Fibroblast of lung (primary cell): ENCODE measurements around the gene TCP1. TPM values are rescaled to one million over a fixed set of nuclear protein-coding genes. Genes with fewer than 3 reads are reported as not detected.

Source experiments
- DNase-seq, 2 donors: peaks; one replicate each; pipeline versions ENCODE4 v3.0.0 to v3.0.0-alpha.2; 2010; ENCODE audit warnings: low read depth in 2 of 2
- H2AFZ ChIP-seq: 2 replicates; pipeline ENCODE4 v1.5.1; 2012; ENCODE audit warnings: low read length, control low read depth, inconsistent platforms
- H3K27ac ChIP-seq: 2 replicates; pipeline ENCODE4 v1.5.1; 2011; ENCODE audit warnings: low read length, control low read depth; ENCODE audit not compliant: insufficient read depth
- H3K27me3 ChIP-seq: 2 replicates; pipeline ENCODE4 v1.5.1; 2011; ENCODE audit warnings: mild to moderate bottlenecking, low read length; ENCODE audit not compliant: control insufficient read depth, insufficient read depth
- H3K36me3 ChIP-seq: 2 replicates; pipeline ENCODE4 v1.5.1; 2011; ENCODE audit warnings: low read length; ENCODE audit not compliant: control insufficient read depth, insufficient read depth
- H3K4me1 ChIP-seq: 2 replicates; pipeline ENCODE4 v1.5.1; 2011; ENCODE audit warnings: low read length; ENCODE audit not compliant: control insufficient read depth, insufficient read depth; ENCODE audit errors: extremely low read depth
- H3K4me2 ChIP-seq: 2 replicates; pipeline ENCODE4 v1.5.1; 2011; ENCODE audit warnings: low read length, control low read depth; ENCODE audit not compliant: insufficient read depth; ENCODE audit errors: extremely low read depth
- H3K4me3 ChIP-seq, 4 experiments: fragments of 200-600 bp in 1 of 4; sonication (generic) in 1 of 4; replicated peaks in 1 of 4; 2 replicates each; pipeline ENCODE4 v1.5.1; 2011 to 2016; ENCODE audit warnings: low read length in 4 of 4, low read depth in 3 of 4, mild to moderate bottlenecking in 3 of 4, control low read depth in 2 of 4, inconsistent platforms in 1 of 4, mixed read lengths in 1 of 4; ENCODE audit not compliant: insufficient read depth in 1 of 4; ENCODE audit errors: control extremely low read depth in 1 of 4
- H3K79me2 ChIP-seq: 2 replicates; pipeline ENCODE4 v1.5.1; 2012; ENCODE audit warnings: mild to moderate bottlenecking, low read length, inconsistent platforms; ENCODE audit not compliant: control insufficient read depth, insufficient read depth
- H3K9ac ChIP-seq: 2 replicates; pipeline ENCODE4 v1.5.1; 2011; ENCODE audit warnings: mild to moderate bottlenecking, low read length, control low read depth; ENCODE audit not compliant: insufficient read depth
- H3K9me3 ChIP-seq: 2 replicates; pipeline ENCODE4 v1.5.1; 2012; ENCODE audit warnings: low read depth, low read length; ENCODE audit not compliant: control insufficient read depth, insufficient read depth
- H4K20me1 ChIP-seq: 2 replicates; pipeline ENCODE4 v1.5.1; 2011; ENCODE audit warnings: low read length; ENCODE audit not compliant: control insufficient read depth, insufficient read depth; ENCODE audit errors: extremely low read depth
- CTCF ChIP-seq, 2 donors: IDR thresholded peaks in 1 of 2; conservative IDR thresholded peaks in 1 of 2; 1 replicate in 1 of 2; 2 replicates in 1 of 2; pipeline ENCODE4 v1.5.1; 2011 to 2012; ENCODE audit warnings: low read length in 2 of 2, control low read depth in 1 of 2, inconsistent platforms in 1 of 2, low read depth in 1 of 2, mild to moderate bottlenecking in 1 of 2
- EZH2 ChIP-seq: IDR thresholded peaks from 2 replicates; pipeline ENCODE4 v1.5.1; 2012; ENCODE audit warnings: low read length, control low read depth, mild to moderate bottlenecking; ENCODE audit errors: missing control alignments
- polyA plus RNA-seq, 2 donors: library from polyadenylated mRNA; depleted of rRNA in 1 of 2; stranded (reverse) in 1 of 2; unstranded in 1 of 2; fragments of >200 nt; gene quantifications; 2 replicates each; pipeline ENCODE4 v1.2.1, GENCODE V29; 2011 to 2012; ENCODE audit warnings: missing spikeins in 1 of 2
- total RNA-seq: library from RNA; depleted of rRNA; stranded (reverse); fragments of >200 nt; gene quantifications from 2 replicates; pipeline ENCODE4 v1.2.1, GENCODE V29; 2014

The TCP1 gene
- total and polyA plus RNA-seq, 2 donors (not counting 1 experiment from before 2014, with no cell fraction given): 142 to 231 TPM

- Histone ChIP-seq H3K4me2 (no peak overlapping the region), H3K27me3 (no peaks in the 10 kb centered on the region), H3K9ac (no peak overlapping the region), H3K36me3 (peaks cover 5% of the 10 kb centered on the region), H3K27ac (no peak overlapping the region), H3K9me3 (no peaks in the 10 kb centered on the region), H3K79me2 (peaks cover 8% of the 10 kb centered on the region), H2AFZ (no peak overlapping the region), H3K4me3 (no peak overlapping the region), H4K20me1 (no peaks in the 10 kb centered on the region), H3K4me1 (peaks cover 7% of the 10 kb centered on the region)
- no peak for DNase-seq
- no peak for TF ChIP-seq EZH2
- TF ChIP-seq CTCF (conservative IDR thresholded peaks at IDR 0.05 in 1 of 2, IDR thresholded peaks at IDR 0.05 in 1 of 2; ENCODE audit: low read depth in 1 of 2, low read length in 2 of 2): no peak
These were observed 22.5 kb downstream of the TCP1 start for GRCh38 chr6:159766906-159767305.

- Histone ChIP-seq H3K4me3 (peak overlapping the region; percentile 52 to 83 (median 72)), H3K4me1 (peaks cover 24% of the 10 kb centered on the region), H3K9ac (peak overlapping the region; percentile 90), H3K9me3 (no peaks in the 10 kb centered on the region), H3K27me3 (no peaks in the 10 kb centered on the region), H2AFZ (peak overlapping the region; percentile 4), H3K4me2 (peak overlapping the region; percentile 77), H3K79me2 (peaks cover 8% of the 10 kb centered on the region), H3K27ac (peak overlapping the region; percentile 91), H4K20me1 (no peaks in the 10 kb centered on the region), H3K36me3 (peaks cover 6% of the 10 kb centered on the region)
- TF ChIP-seq EZH2 (no peak), CTCF (conservative IDR thresholded peaks at IDR 0.05 in 1 of 2, IDR thresholded peaks at IDR 0.05 in 1 of 2; ENCODE audit: low read depth in 1 of 2, low read length in 2 of 2) (no peak)
- DNase-seq: peak in 1 of 2 donors; percentile 3
These were observed 26.6 kb downstream of the TCP1 start for GRCh38 chr6:159762681-159763293.

GRCh38 chr6:159761873-159762680 is 27.3 kb downstream of the TCP1 start, which contains the start of gene ACAT2:
TSS of gene ACAT2 (plus strand) at chr6:159762045. CDS start at chr6:159762088, 43 bp downstream.
- no peaks in the 10 kb centered on the region for H3K9me3 ChIP-seq
- DNase-seq: peak; percentile 94
- H3K79me2 ChIP-seq: peaks cover 8% of the 10 kb centered on the region
- peak within 1 kb of the TSS; percentile 90 for H3K4me2 ChIP-seq
- H4K20me1 ChIP-seq: no peaks in the 10 kb centered on the region
- peak within 1 kb of the TSS; percentile 86 for H2AFZ ChIP-seq
- H3K27me3 ChIP-seq: no peaks in the 10 kb centered on the region
- peak within 1 kb of the TSS; percentile 52 to 83 (median 74) for H3K4me3 ChIP-seq
- peaks cover 6% of the 10 kb centered on the region for H3K36me3 ChIP-seq
- H3K4me1 ChIP-seq: peaks cover 24% of the 10 kb centered on the region
- H3K9ac ChIP-seq: peak within 1 kb of the TSS; percentile 90
- TF ChIP-seq EZH2 (no peak), CTCF (conservative IDR thresholded peaks at IDR 0.05 in 1 of 2, IDR thresholded peaks at IDR 0.05 in 1 of 2; ENCODE audit: low read depth in 1 of 2, low read length in 2 of 2) (no peak)
- peak within 1 kb of the TSS; percentile 91 for H3K27ac ChIP-seq
